Peyer's patch (tissue), 4 donors: Measurements from ENCODE around the gene EEF1AKMT3.

ENCODE experiments used
- CTCF ChIP-seq, 6 experiments: fragments of 450-650 bp in 4 of 6; fragments of 200-600 bp in 2 of 6; sonication (generic) in 1 of 6; IDR thresholded peaks; one replicate each; pipeline ENCODE4 v1.5.1; 2017 to 2019; ENCODE audit warnings: antibody characterized with exemption in 6 of 6, mild to moderate bottlenecking in 3 of 6, moderate library complexity in 1 of 6
- POLR2A ChIP-seq, 2 donors: fragments of 450-650 bp; IDR thresholded peaks; one replicate each; pipeline ENCODE4 v1.5.1; 2017; ENCODE audit warnings: antibody characterized with exemption in 2 of 2, mild to moderate bottlenecking in 2 of 2, moderate library complexity in 2 of 2

- TF ChIP-seq CTCF (IDR thresholded peaks at IDR 0.05) = no peak
- TF ChIP-seq POLR2A (IDR thresholded peaks at IDR 0.05) = no peak
These were observed 11.4 kb downstream of the EEF1AKMT3 start for GRCh38 chr12:57783861-57784260.
